ENCODE results near the gene ENHO. TPM values are rescaled to one million over a fixed set of nuclear protein-coding genes. Genes with fewer than 3 reads are reported as not detected.

ENHO gene
- total RNA-seq, 2 experiments from 2014 or later = not detected

DNA sequence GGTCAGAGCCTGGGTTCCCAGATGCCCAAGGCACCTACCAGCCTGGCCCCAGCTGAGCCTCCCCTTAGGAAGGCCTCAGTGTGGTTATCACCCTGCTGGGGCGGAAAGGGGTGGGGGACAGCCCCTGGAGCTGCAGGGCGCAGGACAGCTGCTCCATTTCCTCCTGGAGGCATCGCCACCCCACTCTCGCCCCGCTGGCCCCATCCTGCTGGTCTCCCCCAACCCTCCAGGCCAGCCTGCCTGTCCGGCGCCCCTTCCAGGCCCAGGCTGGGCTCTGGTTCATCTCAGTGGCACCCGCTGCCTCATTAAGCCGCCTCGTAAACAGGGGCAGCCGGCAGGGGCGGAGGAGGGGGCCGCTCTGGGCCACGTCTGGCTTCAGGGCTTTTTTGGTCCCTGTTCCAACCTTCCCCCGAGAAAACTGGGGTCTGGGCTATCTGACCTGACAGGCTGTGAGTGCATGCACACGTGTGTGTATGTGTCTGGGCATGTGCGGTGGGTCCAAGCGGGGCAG, 30.8 kb upstream of the ENHO start:
- DNase-seq (no peak), ATAC-seq (no peak)
- TF ChIP-seq, protein P1, sequence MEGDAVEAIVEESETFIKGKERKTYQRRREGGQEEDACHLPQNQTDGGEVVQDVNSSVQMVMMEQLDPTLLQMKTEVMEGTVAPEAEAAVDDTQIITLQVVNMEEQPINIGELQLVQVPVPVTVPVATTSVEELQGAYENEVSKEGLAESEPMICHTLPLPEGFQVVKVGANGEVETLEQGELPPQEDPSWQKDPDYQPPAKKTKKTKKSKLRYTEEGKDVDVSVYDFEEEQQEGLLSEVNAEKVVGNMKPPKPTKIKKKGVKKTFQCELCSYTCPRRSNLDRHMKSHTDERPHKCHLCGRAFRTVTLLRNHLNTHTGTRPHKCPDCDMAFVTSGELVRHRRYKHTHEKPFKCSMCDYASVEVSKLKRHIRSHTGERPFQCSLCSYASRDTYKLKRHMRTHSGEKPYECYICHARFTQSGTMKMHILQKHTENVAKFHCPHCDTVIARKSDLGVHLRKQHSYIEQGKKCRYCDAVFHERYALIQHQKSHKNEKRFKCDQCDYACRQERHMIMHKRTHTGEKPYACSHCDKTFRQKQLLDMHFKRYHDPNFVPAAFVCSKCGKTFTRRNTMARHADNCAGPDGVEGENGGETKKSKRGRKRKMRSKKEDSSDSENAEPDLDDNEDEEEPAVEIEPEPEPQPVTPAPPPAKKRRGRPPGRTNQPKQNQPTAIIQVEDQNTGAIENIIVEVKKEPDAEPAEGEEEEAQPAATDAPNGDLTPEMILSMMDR (IDR thresholded peaks at IDR 0.05) = no peak
- ChIA-PET CTCF (no interaction called here), POLR2A (no interaction called here)
- Mint-ChIP-seq H3K9me3 (no peaks in the 10 kb centered on the region), H3K4me3 (no peak overlapping the region), H3K36me3 (ENCODE audit: low read depth) (no peaks in the 10 kb centered on the region), H3K27me3 (peaks cover 12% of the 10 kb centered on the region), H3K27ac (no peak overlapping the region), H3K4me1 (ENCODE audit: low read depth) (no peaks in the 10 kb centered on the region)
- intact Hi-C loops (cut with micrococcal nuclease) = no loop called here

DNA sequence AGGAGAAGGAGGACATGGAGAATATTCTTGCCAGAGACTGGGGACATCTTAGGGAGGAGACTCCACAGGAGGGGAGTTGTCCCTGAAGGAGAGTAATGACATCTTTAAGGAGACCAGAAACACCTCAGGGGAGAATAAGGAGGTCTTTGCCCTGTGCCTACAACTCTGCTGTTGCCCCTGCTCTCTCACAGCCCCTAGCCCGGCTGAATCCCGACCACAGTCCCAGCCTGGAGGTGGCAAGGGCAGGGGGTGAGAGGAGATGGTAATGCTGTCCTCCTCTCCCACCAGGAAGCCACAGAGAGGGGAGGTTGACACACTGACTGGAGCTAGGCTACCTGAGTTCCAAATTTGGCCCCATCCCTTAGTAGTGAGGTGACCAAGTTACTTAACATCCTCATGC, 30.2 kb upstream of the ENHO start:
- CTCF ChIA-PET = no interaction called here
- H3K9me3 Mint-ChIP-seq = no peaks in the 10 kb centered on the region
- POLR2A ChIA-PET = no interaction called here

DNA sequence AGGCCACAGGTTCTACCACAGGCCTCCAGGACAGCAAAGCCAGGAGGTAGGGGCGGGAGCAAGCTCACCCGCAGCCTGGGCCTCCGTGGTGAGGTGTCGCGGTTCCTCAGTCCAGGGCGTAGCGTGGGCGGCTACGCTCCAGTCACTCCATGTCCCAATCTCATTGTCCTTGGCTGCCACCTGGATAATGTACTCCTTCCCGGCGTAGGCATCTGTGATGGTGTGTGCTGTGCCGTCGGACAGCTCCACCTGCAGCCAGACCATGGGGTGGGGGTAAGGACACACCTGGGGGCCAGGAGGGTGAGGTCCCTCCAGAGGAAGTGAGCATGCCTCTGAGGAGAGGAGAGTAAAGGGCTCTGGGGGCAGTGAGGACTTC, 29.8 kb upstream of the ENHO start:
- TF ChIP-seq, protein P1 (IDR thresholded peaks at IDR 0.05) = no peak
- ChIA-PET POLR2A (no interaction called here), CTCF (no interaction called here)
- DNase-seq = no peak
- H3K36me3 Mint-ChIP-seq (ENCODE audit: low read depth) = no peaks in the 10 kb centered on the region
- intact Hi-C loops (cut with micrococcal nuclease) = no loop called here
- H3K27ac Mint-ChIP-seq = no peak overlapping the region
- peaks cover 14% of the 10 kb centered on the region for H3K27me3 Mint-ChIP-seq
- H3K4me3 Mint-ChIP-seq = no peak overlapping the region
- no peaks in the 10 kb centered on the region for H3K9me3 Mint-ChIP-seq
- H3K4me1 Mint-ChIP-seq (ENCODE audit: low read depth) = no peaks in the 10 kb centered on the region
- ATAC-seq = no peak

More for the DNA sequence above, 30.2 kb upstream of the ENHO start:
- no peak for ATAC-seq
- H3K27me3 Mint-ChIP-seq = peaks cover 13% of the 10 kb centered on the region
- H3K36me3 Mint-ChIP-seq (ENCODE audit: low read depth) = no peaks in the 10 kb centered on the region
- H3K4me3 Mint-ChIP-seq = no peak overlapping the region
- no peak for DNase-seq
- no peaks in the 10 kb centered on the region for H3K4me1 Mint-ChIP-seq (ENCODE audit: low read depth)
- intact Hi-C loops (cut with micrococcal nuclease) = no loop called here
- TF ChIP-seq, protein P1 (IDR thresholded peaks at IDR 0.05) = no peak
- H3K27ac Mint-ChIP-seq = no peak overlapping the region

DNA sequence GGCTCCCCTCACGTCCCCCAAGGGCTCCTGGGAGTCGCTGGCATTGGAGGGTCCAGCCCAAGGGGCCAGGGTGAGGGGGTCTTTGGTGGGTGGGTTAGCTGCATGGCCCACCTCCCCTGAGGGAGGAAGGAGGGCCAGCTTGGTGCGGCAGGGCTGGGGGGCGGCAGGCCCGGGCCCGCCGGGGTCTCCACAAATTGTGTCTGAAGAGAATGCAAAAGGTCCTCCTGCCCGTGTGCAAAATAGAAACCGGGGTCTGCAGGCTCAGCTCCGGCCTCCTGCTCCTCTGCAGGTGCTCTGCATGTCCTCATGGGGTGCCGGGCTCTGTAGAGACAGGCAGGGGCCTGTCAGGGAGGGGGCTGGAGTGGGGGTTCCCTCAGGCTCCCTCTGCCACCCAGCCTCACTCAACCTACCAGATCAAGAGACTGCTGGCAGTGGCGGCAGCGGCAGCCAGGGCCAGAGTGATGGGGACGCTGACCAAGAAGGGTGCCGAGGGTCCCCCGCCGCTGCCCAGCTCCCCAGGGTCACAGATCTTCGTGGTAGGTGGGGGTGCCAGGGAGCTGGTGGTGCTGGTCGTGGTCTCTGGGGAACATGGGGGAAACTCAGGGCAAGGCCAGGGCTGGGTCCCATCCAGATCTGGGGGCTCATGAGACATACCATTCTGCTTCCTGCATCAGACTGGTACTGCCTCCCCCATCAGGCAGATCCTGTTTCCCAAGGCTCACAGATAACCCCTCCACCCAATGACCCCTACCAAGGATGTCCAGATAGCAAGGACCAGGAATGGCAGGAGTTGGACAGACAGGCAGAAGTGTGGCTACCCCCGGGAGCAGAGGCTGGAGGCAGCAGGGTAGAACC, 29.2 kb upstream of the ENHO start:
- POLR2A ChIA-PET = no interaction called here
- ATAC-seq (no peak), DNase-seq (no peak)
- Mint-ChIP-seq H3K27ac (no peak overlapping the region), H3K4me1 (ENCODE audit: low read depth) (no peaks in the 10 kb centered on the region), H3K4me3 (no peak overlapping the region), H3K27me3 (peaks cover 17% of the 10 kb centered on the region), H3K36me3 (ENCODE audit: low read depth) (no peaks in the 10 kb centered on the region), H3K9me3 (no peaks in the 10 kb centered on the region)
- TF ChIP-seq, protein P1 (IDR thresholded peaks at IDR 0.05) = no peak
- intact Hi-C loops (cut with micrococcal nuclease) = no loop called here
- CTCF ChIA-PET = no interaction called here

DNA sequence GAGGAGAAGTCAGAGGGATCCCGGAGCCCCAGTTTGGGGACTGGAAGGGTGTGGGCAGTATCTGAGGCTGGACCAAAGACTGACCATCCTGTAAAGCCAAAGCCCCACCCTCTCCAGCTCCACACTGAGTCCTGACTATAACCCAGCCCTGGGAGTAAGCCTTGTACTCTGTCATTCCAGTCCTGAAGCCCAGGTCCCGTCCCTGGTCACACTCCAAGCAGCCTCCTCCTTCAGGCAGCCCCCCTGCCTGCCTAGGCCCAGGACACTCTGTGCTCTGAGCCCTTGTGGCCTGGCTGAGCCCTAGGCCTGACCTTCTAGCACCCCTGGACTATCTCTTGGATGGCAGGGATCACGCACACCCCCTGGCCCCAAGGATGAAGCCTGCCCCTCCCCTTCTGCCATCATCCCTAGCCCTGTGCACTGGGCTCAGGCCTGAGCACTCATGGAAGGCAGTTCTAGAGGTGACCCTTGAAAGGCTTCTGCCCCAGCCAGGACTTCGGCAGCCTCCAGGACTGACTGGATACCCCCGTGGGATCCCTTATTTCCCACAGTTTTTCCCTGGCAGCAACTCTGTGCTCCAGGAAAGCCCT, 28.0 kb upstream of the ENHO start:
- ATAC-seq (no peak), DNase-seq (no peak)
- H3K4me3 Mint-ChIP-seq = no peak overlapping the region
- H3K27ac Mint-ChIP-seq = no peak overlapping the region
- H3K27me3 Mint-ChIP-seq = peaks cover 15% of the 10 kb centered on the region
- H3K9me3 Mint-ChIP-seq = no peaks in the 10 kb centered on the region
- CTCF ChIA-PET = no interaction called here
- TF ChIP-seq, protein P1 (IDR thresholded peaks at IDR 0.05) = no peak
- H3K4me1 Mint-ChIP-seq (ENCODE audit: low read depth) = no peaks in the 10 kb centered on the region
- intact Hi-C loops (cut with micrococcal nuclease) = no loop called here
- no peaks in the 10 kb centered on the region for H3K36me3 Mint-ChIP-seq (ENCODE audit: low read depth)
- POLR2A ChIA-PET = no interaction called here

Measured in activated CD8-positive, alpha-beta T cell treated with anti-CD3 and anti-CD28 coated beads for 36 hours (primary cell).